Measurements from ENCODE around the gene VAT1L.

Gene VAT1L, protein sequence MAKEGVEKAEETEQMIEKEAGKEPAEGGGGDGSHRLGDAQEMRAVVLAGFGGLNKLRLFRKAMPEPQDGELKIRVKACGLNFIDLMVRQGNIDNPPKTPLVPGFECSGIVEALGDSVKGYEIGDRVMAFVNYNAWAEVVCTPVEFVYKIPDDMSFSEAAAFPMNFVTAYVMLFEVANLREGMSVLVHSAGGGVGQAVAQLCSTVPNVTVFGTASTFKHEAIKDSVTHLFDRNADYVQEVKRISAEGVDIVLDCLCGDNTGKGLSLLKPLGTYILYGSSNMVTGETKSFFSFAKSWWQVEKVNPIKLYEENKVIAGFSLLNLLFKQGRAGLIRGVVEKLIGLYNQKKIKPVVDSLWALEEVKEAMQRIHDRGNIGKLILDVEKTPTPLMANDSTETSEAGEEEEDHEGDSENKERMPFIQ

DNA sequence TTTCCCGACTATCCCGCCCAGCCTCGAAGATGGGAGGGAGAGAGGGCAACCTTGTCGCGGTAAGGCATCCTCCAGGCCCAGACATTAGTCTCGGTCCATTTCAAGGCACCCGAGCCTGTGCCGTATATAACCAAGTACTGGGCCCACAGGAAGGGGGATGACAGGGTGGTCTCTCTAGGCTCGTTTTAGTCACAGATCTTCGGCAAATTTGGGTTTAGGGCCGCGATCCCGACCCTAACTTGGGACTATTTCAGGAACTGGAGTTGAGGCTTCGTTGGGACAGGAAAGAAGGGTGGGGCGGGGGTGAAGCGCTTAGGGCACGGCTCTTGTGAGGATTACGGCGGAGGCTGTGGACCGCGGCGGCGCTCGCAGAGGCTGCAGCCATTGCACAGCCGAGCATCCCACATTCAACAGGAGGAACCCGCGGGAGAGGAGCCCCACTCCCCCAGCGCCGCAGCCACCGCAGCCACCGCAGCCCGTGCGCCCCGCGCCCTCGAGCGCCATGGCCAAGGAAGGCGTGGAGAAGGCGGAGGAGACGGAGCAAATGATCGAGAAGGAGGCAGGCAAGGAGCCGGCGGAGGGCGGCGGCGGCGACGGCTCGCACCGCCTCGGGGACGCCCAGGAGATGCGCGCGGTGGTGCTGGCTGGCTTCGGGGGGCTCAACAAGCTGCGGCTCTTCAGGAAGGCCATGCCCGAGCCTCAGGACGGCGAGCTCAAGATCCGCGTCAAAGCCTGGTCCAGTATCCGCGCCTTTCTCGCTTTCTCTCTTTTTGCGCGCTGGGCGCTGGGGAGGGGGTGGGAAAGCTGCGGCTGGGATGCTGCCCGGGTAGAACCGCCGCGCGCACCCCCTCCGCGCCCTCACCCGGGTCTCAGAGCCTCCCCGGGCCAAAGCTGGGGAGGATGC lies at the start of gene VAT1L:
VAT1L (plus strand) TSS at position 384 of the 904 bp plus-strand sequence; CDS start at position 503, 119 bp downstream.
- DNase-seq (ENCODE audit: low read depth), result peak; percentile 47

DNA sequence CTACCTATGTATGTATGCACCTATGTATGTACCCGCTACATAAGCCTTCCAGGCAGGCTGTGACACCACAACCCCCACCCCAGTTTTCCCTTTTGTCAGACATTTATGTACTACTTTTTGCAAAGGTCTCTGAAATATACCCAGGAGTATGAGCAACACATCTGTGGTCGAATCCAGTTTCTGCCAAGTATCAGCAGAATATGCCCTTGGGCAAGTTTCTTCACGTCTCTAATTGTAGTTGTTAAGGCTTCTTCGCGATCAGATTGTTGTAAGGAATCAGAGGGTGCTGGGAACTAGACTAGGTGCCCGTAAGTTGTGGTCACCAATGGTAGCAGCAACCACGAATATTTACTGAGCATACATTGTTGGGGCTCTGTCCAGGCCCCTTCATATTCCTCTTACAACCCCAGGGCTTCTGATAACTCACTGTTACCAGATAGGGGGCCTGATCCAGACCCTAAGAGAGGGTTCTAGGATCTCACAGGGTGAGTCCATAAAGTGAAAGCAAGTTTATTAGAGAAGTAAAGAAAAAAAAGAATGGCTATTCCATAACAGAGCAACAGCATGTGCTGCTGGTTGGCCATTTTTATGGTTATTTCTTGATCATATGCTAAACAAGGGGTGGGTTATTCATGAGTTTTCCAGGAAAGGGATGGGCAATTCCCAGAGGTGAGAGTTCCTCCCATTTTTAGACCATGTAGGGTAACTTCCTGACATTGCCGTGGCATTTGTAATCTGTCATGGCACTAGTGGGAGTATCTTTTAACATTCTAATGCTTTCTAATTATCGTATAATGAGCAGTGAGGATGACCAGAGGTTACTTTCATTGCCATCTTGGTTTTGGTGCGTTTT lies 49.4 kb upstream of the VAT1L start:
- no peak for DNase-seq (ENCODE audit: low read depth)

- DNase-seq (ENCODE audit: low read depth), result peak; percentile 41
Observed at GRCh38 chr16:77739559-77739892, 48.8 kb upstream of the VAT1L start.

DNA sequence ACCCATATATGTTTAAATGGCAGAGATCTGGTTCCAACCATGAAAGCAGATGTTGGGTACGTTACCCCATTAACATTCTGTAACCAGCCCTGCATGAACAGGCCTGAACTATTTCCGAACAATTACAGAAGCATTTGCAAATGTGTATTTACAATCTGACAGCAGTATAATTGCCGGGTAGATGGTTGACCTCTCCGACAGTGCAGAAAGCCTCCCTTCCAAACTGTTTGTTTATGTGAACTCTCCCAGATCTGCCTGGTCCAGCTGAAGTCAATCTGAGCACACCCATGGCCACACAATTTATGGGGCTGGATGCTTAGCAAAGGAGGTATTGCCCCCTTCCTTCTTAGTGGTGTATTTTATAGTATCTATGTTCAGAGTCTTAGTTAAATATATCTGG lies 44.2 kb upstream of the VAT1L start:
- no peak for DNase-seq (ENCODE audit: low read depth)

DNA sequence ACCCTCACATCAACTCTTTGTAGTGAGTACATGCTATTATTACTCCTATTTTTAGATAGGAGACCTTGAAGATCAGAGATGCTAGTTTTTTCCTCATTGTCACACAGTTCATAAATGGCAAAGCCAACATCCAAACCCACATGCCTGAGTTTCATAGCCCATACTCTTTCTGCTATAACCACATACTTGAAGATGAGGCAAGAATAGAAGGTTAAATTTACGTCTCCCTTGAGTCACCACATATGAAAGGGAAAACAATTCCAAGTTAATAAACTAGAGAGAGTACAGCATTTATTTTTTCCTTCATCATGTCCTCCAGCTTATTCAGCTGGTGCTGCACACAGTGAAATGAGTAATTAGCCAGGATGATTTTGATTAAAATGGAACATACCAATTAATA lies 42.4 kb upstream of the VAT1L start:
- DNase-seq (ENCODE audit: low read depth), result peak; percentile 47

DNA sequence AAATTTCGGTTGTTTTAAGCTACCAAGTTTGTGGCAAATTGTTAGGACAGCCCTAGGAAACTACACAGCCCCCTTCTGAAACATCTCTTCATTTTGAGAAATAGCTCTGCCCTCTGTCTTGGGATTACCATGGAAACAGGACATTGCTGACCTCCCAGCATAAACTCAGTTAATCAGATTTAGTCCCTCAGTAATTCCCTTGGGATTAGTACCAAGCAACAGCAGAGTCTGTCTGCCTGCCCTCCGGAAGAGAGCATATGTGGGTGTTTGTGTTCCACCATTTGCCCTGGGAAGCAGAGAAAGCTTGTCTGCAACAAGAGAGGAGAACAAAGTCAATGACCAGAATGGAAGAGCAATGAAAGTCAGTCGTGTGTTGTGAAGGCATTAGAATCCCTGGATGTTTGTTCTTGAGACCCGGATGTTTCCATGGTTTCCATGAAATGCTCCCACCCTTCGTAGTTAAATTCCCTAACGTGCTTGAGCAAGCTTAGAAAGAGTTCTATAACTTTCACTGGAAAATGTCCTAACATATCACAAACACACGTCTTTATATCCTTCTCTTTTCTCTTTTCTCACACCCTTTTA lies 39.9 kb upstream of the VAT1L start:
- DNase-seq (ENCODE audit: low read depth), result no peak

DNA sequence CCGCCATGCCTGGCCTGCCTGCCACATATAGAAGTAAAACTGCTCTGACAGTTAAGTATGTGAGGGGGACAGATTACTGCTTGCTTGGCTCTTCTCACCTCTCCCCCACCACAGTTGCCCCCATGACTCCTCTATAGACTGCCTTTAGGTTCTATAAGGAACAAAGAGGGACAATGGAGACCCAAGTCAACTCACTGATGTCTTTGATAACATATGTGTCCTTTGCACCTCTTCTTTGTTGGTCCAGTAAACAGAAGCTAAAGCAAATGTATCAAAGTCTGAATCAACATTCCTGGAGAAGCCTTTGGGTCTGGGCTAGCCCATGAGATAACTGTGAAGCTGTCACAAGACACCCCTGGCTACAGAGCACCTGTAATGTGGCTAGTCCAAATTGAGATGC lies 38.9 kb upstream of the VAT1L start:
- DNase-seq (ENCODE audit: low read depth), result no peak

- DNase-seq (ENCODE audit: low read depth), result no peak
Observed at GRCh38 chr16:77758046-77758445, 30.3 kb upstream of the VAT1L start.

GRCh38 chr16:77758508-77758907 lies 29.9 kb upstream of the VAT1L start:
- no peak for DNase-seq (ENCODE audit: low read depth)

GRCh38 chr16:77759201-77759600 lies 29.2 kb upstream of the VAT1L start:
- DNase-seq (ENCODE audit: low read depth), result no peak

DNA sequence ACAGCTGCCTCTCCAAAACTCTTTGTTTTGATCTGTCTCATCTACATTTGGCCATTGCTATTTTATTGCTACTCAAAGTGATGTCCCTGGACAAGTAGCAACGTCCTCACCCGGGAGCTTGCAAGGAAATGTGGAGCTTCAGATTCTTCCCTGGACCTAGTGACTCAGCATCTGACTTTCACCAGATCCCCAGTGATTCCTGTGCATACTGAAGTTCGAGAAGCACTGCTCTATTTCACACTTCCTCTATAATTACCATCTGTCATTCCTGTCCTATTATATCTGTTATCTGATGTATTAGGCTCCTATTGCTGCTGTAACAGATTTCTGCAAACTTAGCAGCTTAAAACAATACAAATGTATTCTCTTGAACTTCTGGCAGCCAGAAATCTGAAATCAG lies 28.5 kb upstream of the VAT1L start:
- peak; percentile 52 for DNase-seq (ENCODE audit: low read depth)

DNA sequence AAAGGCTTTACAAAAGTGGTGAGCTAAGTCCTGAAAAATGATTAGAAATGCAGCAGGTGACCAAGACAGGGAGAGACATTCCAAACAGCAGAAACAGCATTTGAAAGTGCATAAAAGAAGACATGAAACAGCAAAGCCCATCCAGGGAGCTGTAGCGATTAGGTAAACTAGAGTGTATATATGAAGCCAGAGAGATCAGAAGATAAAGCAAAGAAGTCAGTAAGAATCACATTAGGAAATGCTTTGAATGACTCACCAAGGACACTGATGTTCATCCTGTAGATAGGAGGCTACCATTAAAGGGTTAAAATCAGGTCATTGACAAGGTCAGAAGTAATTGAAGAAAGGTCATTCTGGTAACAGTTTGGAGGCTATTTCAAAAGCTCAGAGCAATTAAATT lies 27.6 kb upstream of the VAT1L start:
- DNase-seq (ENCODE audit: low read depth), result peak; percentile 73

GRCh38 chr16:77761204-77761603 lies 27.2 kb upstream of the VAT1L start:
- peak; percentile 13 for DNase-seq (ENCODE audit: low read depth)

GRCh38 chr16:77762262-77762661 lies 26.1 kb upstream of the VAT1L start:
- DNase-seq (ENCODE audit: low read depth), result no peak

DNA sequence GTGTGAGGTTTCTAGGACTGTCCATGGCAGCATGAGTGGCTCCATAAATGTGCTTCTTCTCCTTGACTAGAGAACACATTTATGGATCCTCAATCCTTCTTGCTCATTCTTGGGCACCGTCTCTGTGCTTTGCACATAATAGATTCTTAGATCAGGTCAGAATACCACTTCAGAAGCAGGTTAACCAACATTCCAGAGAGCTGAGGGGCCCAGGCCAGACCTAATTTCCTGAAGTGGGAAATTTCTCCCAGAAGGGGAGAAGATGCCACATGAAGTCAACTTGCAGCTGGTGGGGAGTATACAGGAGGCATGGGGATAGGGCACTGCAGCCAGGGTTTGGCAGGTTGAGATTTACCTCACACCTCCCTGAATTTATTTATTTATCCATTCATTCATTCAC lies 24.4 kb upstream of the VAT1L start:
- no peak for DNase-seq (ENCODE audit: low read depth)

DNA sequence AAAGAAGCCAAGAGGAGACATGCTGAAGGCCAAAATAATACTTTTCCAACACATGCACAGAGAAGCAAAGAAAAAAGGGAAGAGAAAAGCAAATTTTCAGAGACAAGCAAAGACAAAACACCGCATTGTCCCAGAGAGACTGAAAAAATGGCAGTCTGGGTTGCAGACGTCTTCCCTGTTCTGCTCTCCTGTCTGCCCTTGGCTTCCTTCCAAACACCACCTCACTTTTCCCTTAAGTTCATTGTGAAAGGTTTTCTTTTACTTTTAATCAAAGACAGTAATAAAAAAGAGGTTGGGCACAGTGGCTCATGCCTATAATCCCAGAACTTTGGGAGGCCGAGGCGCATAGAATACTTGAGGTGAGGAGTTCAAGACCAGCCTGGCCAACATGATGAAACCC lies 21.2 kb upstream of the VAT1L start:
- DNase-seq (ENCODE audit: low read depth), result peak; percentile 37

DNA sequence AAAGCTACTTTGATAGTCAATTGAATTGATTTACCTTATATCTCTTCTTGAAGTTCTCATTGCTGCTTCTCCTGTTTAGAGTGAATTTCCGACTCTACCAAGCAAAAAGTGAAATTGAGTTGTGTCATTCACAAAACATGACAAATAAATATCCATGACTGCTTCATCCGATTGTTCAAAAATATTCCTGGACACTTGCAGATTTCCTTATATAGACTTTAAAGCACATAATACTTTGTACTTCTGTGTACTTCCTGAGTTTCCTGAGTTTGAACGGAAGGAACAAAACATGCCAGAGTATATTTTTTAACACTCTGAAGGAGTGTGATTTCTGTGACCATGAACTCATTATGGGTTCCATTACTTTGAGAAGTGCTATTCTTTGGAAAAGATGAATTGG lies 20.5 kb upstream of the VAT1L start:
- DNase-seq (ENCODE audit: low read depth), result no peak

DNA sequence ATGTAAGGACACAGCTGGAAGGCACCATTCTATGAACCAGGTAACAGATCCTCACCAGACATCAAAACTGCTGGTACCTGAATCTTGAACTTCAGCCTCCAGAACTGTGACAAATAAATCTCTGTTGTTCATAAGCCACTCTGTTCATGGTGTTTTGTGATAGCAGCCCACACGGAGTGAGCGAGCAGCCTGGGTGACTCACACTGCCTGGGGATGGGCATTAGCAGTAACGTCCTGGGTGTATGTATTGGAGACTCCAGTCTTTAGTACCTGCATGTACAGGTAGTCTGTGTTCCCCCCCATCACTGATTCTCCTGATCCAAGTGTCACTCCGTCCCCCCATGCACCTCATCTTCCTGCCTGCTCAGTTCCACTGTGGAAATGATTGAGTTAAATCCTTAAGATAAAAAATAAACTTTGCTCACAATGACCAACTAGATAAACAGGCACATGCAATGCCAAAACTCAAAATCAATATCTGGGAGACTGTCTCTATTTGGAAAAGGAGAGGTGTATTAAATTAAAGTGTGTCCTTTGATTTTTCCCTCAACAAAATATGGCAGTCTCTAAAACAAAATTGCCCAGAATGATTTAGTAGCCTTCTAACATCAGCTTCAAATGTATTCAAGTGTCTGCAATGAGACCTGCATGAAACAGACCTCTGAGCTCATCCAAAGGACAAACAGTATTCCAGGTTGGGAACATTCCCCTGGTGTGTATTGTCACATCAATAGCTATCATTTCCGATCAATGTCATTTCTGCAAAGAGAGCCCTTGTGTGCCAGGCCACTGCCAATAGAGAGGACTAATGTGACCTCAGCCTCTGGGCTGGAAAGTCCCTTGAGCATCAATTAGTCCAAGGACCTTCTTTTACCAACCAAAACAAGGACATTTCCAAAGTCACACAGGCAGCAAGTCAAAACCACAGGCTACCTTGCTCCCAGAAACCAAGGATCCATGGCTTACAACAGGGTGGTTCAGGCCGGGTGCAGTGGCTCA lies 12.2 kb upstream of the VAT1L start:
- DNase-seq (ENCODE audit: low read depth), result peak; percentile 54

DNA sequence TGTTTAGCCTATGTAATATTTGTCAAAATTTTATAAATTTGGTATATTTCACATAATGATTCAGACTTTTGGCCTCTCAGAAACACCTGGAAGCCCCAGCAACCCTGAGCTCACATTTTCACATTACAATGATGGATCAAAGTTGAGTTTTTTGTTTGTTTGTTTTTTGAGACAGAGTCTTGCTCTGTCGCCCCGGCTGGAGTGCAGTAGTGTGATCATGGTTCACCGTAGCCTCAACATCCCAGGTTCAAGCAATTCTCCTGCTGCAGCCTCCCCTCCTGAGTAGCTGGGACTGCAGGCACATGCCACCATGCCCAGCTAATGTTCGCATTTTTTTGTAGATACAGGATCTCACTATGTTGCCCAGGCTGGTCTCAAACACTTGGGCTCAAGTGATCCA lies 10.6 kb upstream of the VAT1L start:
- DNase-seq (ENCODE audit: low read depth), result no peak

DNA sequence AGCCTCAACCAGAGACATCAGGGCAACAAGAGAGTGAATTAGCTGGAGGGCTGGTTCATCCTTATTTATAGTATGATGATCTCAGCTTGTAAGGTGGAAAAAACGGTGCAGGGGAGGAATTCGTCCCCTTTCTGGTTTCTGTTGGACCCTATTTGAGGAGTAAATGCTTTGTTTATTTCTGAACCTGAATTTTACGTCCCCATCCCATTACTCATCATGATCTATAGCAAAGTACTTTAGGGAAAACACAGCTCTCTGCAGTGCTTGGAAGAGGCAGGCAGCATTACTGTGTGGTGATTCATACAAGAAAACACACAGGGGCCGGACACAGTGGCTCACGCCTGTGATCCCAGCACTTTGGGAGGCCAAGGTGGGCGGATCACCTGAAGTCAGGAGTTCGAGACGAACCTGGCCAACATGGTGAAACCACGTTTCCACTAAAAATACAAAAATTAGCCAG lies 8.0 kb upstream of the VAT1L start:
- peak; percentile 95 for DNase-seq (ENCODE audit: low read depth)

DNA sequence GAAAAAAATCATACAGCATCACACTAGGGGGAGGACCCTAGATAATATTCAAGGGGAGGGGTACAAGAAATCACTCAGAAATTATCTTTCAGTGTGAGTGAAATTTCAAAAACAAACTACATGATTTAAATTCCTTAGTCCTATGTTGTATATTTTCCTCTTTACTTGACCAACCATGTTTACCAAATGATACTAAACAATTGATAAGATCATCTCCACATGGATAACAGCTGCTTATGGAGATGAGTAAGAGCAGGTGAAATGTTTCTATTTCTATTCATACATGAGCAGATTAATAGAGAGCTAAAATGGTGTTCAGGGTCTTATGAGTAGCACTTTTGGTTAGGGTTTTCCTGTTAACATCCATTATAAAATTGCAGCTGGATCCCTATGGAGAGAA lies 7.3 kb upstream of the VAT1L start:
- no peak for DNase-seq (ENCODE audit: low read depth)
